ENCODE measurements around the gene LOC101059915.
"Not testable (repeated sequence)": the region's sequence is repeated elsewhere in the genome, so short reads cannot be mapped to it uniquely, and the experiment has no call there.

Gene LOC101059915

DNA sequence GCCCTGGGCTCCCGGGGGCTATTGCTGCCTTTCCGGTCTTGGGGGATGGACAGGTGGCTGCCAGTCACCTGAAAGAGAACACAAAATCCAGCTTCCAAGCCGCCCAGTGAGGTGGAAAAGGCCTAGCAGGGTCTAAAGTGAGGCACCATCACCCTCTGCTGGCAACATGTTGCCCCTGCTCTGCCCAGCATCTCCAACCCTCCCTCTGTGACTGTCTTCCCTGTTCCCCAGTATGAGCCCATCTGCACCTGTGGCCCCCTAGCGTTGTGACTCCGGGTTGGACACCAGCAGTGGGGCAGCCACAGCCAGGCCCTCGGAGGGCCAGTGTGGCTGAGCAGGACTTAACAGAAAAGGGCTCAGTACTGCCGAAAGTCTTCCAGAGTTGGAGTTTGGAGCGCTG is 3.1 kb upstream of the LOC101059915 start:
- not testable (repeated sequence) for H3K9ac ChIP-seq (ENCODE audit: low read length); H2BK120ac ChIP-seq (ENCODE audit: insufficient read depth, low read length, poor library complexity); H3K4me1 ChIP-seq (ENCODE audit: control insufficient read depth in 1 of 2, insufficient read depth in 2 of 2, low read length in 2 of 2); H4K91ac ChIP-seq (ENCODE audit: low read depth, low read length); H3K4ac ChIP-seq (ENCODE audit: low read depth, low read length); H3K36me3 ChIP-seq (ENCODE audit: control insufficient read depth in 1 of 2, insufficient read depth in 2 of 2, low read length in 2 of 2); H3K4me3 ChIP-seq (ENCODE audit: low read depth, low read length); H3K18ac ChIP-seq (ENCODE audit: low read length); H3K27ac ChIP-seq (ENCODE audit: low read depth, low read length); H2BK12ac ChIP-seq (ENCODE audit: low read length); H2AK5ac ChIP-seq (ENCODE audit: low read length); H3K14ac ChIP-seq (ENCODE audit: low read length); H4K12ac ChIP-seq (ENCODE audit: low read depth, low read length); H3K79me1 ChIP-seq (ENCODE audit: low read length); H2AFZ ChIP-seq (ENCODE audit: insufficient read depth, low read length, poor library complexity); H4K8ac ChIP-seq (ENCODE audit: low read depth, low read length); H3K4me2 ChIP-seq (ENCODE audit: low read length); DNase-seq; H3K23ac ChIP-seq (ENCODE audit: low read length); H3K79me2 ChIP-seq (ENCODE audit: control insufficient read depth, insufficient read depth, low read length, poor library complexity); H3K27me3 ChIP-seq (ENCODE audit: insufficient read depth, low read length); H2BK5ac ChIP-seq (ENCODE audit: low read depth, low read length, poor library complexity); H3K9me3 ChIP-seq (ENCODE audit: insufficient read depth, low read depth, low read length)
- no CpG with 5 or more reads among the region's 8 CpGs for WGBS (ENCODE audit: extremely low coverage, insufficient coverage, insufficient read length)

DNA sequence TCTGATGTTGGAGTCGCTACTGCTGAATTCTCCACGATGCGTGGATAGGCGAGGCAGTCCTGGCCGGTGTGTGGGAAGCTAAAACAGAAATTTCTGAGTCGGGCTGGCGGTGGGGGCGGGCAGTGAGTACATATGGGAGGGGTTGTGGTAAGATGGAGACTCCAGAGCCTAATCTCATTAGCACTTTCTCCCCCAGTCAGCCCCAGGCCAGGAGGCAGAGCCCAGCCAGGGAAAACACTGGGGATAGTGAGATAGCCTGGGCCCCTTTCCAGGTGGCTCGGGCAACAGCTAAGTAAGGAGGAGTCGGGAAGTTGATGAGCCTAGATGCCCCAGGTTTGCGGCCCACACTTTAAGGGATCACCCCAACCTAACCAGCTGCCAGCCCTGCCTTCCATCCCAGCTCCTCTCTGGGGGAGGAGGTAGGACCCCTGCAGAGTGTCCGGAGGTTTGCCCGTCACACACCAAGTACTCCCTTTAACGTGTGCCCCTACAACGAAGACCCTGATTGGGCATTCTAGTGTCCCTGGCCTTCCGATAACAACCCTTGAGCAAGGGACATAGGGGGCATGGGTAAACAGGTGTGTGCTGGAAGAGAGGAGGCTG is 2.4 kb upstream of the LOC101059915 start:
- Histone ChIP-seq H2BK120ac (ENCODE audit: insufficient read depth, low read length, poor library complexity) (no peak overlapping the region), H3K79me2 (ENCODE audit: control insufficient read depth, insufficient read depth, low read length, poor library complexity) (no peaks in the 10 kb centered on the region), H2AK5ac (ENCODE audit: low read length) (no peak overlapping the region), H2BK5ac (ENCODE audit: low read depth, low read length, poor library complexity) (no peak overlapping the region), H3K9me3 (ENCODE audit: insufficient read depth, low read depth, low read length) (peaks cover 2% of the 10 kb centered on the region), H3K27me3 (ENCODE audit: insufficient read depth, low read length) (no peaks in the 10 kb centered on the region), H3K9ac (ENCODE audit: low read length) (no peak overlapping the region), H4K8ac (ENCODE audit: low read depth, low read length) (no peak overlapping the region), H2BK12ac (ENCODE audit: low read length) (no peak overlapping the region), H3K14ac (ENCODE audit: low read length) (no peak overlapping the region), H3K4ac (ENCODE audit: low read depth, low read length) (no peak overlapping the region), H3K23ac (ENCODE audit: low read length) (no peak overlapping the region), H3K36me3 (ENCODE audit: control insufficient read depth in 1 of 2, insufficient read depth in 2 of 2, low read length in 2 of 2) (no peaks in the 10 kb centered on the region), H4K91ac (ENCODE audit: low read depth, low read length) (no peak overlapping the region), H3K4me3 (ENCODE audit: low read depth, low read length) (no peak overlapping the region), H3K27ac (ENCODE audit: low read depth, low read length) (no peak overlapping the region), H4K12ac (ENCODE audit: low read depth, low read length) (no peak overlapping the region), H3K18ac (ENCODE audit: low read length) (no peak overlapping the region), H3K79me1 (ENCODE audit: low read length) (no peaks in the 10 kb centered on the region), H2AFZ (ENCODE audit: insufficient read depth, low read length, poor library complexity) (no peak overlapping the region), H3K4me2 (ENCODE audit: low read length) (no peak overlapping the region), H3K4me1 (ENCODE audit: control insufficient read depth in 1 of 2, insufficient read depth in 2 of 2, low read length in 2 of 2) (no peaks in the 10 kb centered on the region)
- no peak for DNase-seq
- WGBS (ENCODE audit: extremely low coverage, insufficient coverage, insufficient read length), result no CpG with 5 or more reads among the region's 16 CpGs

DNA sequence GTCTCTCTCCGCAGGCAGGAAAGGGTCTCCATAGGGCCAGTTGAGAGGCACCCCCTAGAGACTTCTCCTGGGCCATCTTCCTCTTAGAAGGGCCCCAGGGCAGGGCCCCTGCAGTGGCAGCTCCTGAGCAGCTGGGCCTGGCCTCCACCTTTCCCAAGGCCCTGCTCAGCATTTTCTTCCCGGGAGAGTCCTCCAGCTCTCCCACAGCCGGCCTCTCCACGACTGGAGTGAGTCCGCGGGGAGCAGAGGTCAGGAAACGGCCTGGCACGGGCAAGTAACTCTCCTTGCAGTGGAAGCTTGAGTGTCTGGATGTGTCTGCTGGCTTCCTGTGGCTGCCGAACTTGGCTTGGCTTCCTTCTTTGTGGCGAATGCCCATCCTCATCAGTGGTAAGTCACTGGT is 1.6 kb upstream of the LOC101059915 start:
- H2AK5ac ChIP-seq (ENCODE audit: low read length), result no peak overlapping the region
- no peaks in the 10 kb centered on the region for H3K79me1 ChIP-seq (ENCODE audit: low read length)
- peaks cover 2% of the 10 kb centered on the region for H3K9me3 ChIP-seq (ENCODE audit: insufficient read depth, low read depth, low read length)
- H3K27ac ChIP-seq (ENCODE audit: low read depth, low read length), result no peak overlapping the region
- H3K79me2 ChIP-seq (ENCODE audit: control insufficient read depth, insufficient read depth, low read length, poor library complexity), result no peaks in the 10 kb centered on the region
- H3K27me3 ChIP-seq (ENCODE audit: insufficient read depth, low read length), result no peaks in the 10 kb centered on the region
- H3K36me3 ChIP-seq (ENCODE audit: control insufficient read depth in 1 of 2, insufficient read depth in 2 of 2, low read length in 2 of 2), result no peaks in the 10 kb centered on the region
- no peak overlapping the region for H3K18ac ChIP-seq (ENCODE audit: low read length)
- H3K9ac ChIP-seq (ENCODE audit: low read length), result no peak overlapping the region
- no peak overlapping the region for H3K4me3 ChIP-seq (ENCODE audit: low read depth, low read length)
- no peak overlapping the region for H3K14ac ChIP-seq (ENCODE audit: low read length)
- H4K91ac ChIP-seq (ENCODE audit: low read depth, low read length), result no peak overlapping the region
- no peak overlapping the region for H2AFZ ChIP-seq (ENCODE audit: insufficient read depth, low read length, poor library complexity)
- no peak overlapping the region for H2BK5ac ChIP-seq (ENCODE audit: low read depth, low read length, poor library complexity)
- H3K4me1 ChIP-seq (ENCODE audit: control insufficient read depth in 1 of 2, insufficient read depth in 2 of 2, low read length in 2 of 2), result no peaks in the 10 kb centered on the region
- no peak overlapping the region for H4K12ac ChIP-seq (ENCODE audit: low read depth, low read length)
- no peak overlapping the region for H2BK12ac ChIP-seq (ENCODE audit: low read length)
- no peak overlapping the region for H3K4me2 ChIP-seq (ENCODE audit: low read length)
- DNase-seq, result no peak
- no CpG with 5 or more reads among the region's 10 CpGs for WGBS (ENCODE audit: extremely low coverage, insufficient coverage, insufficient read length)
- no peak overlapping the region for H2BK120ac ChIP-seq (ENCODE audit: insufficient read depth, low read length, poor library complexity)
- no peak overlapping the region for H3K23ac ChIP-seq (ENCODE audit: low read length)
- H4K8ac ChIP-seq (ENCODE audit: low read depth, low read length), result no peak overlapping the region
- H3K4ac ChIP-seq (ENCODE audit: low read depth, low read length), result no peak overlapping the region

DNA sequence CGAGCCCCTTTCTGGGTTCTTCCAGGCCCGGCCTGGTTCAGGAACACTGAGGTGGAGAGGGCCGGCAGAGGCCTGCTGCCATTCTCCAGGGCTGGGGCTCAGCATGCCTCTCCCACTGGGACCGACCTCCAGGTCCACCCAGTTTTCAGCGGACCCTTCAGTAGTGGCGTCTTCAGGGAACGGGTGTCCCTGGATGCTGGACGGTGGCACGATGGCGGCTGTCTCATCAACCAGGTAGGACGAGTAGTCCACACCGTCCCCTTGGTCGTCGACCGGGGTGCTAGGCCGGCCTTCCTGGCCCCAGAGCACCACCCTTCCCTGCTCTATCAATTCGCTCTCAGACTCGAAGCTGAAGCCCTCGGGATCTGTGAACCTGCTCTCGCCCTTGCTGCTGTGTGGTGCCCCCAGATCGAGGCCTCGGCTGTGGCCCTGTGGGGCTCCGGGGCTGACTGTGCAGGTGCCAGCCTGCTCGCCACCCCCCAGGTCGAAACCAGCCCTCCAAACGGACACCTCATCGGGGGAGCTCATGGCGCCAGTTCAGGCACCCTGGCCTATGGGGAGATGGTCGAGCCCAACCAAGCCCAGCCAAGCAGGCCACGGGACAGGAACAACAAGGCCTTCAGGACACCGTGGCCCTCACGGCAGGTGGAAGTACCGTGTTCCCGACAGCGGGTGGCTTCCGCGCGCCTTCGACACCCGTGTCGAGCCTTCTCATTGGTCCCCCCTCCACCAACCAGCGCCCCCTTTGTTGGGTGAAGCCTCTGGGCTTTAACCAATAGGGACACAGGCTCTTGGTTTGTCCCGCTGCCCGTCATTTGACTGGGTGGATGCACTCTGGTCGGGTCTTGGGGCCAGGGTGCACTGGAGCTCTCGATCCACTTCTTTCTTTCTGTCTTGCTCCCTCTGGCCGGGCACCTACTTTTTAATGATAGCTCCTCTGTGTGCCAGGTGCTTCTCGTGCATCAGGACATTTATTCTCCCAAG is 814 bp upstream of the LOC101059915 start:
- Histone ChIP-seq H3K4me1 (ENCODE audit: control insufficient read depth in 1 of 2, insufficient read depth in 2 of 2, low read length in 2 of 2) (peaks cover 0 to 7% of the 10 kb centered on the region in 2 experiments), H3K79me2 (ENCODE audit: control insufficient read depth, insufficient read depth, low read length, poor library complexity) (no peaks in the 10 kb centered on the region), H3K36me3 (ENCODE audit: control insufficient read depth in 1 of 2, insufficient read depth in 2 of 2, low read length in 2 of 2) (no peaks in the 10 kb centered on the region), H3K23ac (ENCODE audit: low read length) (no peak overlapping the region), H3K27me3 (ENCODE audit: insufficient read depth, low read length) (no peaks in the 10 kb centered on the region), H4K8ac (ENCODE audit: low read depth, low read length) (no peak overlapping the region), H3K14ac (ENCODE audit: low read length) (no peak overlapping the region), H3K4me3 (ENCODE audit: low read depth, low read length) (no peak overlapping the region), H3K4ac (ENCODE audit: low read depth, low read length) (no peak overlapping the region), H3K9ac (ENCODE audit: low read length) (no peak overlapping the region), H3K79me1 (ENCODE audit: low read length) (no peaks in the 10 kb centered on the region), H2BK12ac (ENCODE audit: low read length) (no peak overlapping the region), H3K4me2 (ENCODE audit: low read length) (no peak overlapping the region), H4K91ac (ENCODE audit: low read depth, low read length) (no peak overlapping the region), H3K27ac (ENCODE audit: low read depth, low read length) (no peak overlapping the region), H2BK120ac (ENCODE audit: insufficient read depth, low read length, poor library complexity) (no peak overlapping the region), H3K18ac (ENCODE audit: low read length) (no peak overlapping the region), H3K9me3 (ENCODE audit: insufficient read depth, low read depth, low read length) (peaks cover 2% of the 10 kb centered on the region), H4K12ac (ENCODE audit: low read depth, low read length) (no peak overlapping the region), H2AK5ac (ENCODE audit: low read length) (no peak overlapping the region), H2BK5ac (ENCODE audit: low read depth, low read length, poor library complexity) (no peak overlapping the region), H2AFZ (ENCODE audit: insufficient read depth, low read length, poor library complexity) (no peak overlapping the region)
- WGBS (ENCODE audit: extremely low coverage, insufficient coverage, insufficient read length), result no CpG with 5 or more reads among the region's 48 CpGs
- no peak for DNase-seq

Data from trophoblast cell (in vitro differentiated cells and primary cell).